PC-9 (cell line): ENCODE results near the gene TTBK2. TPM values are rescaled to one million over a fixed set of nuclear protein-coding genes. Genes with fewer than 3 reads are reported as not detected.
"Not testable (repeated sequence)": the region's sequence is repeated elsewhere in the genome, so short reads cannot be mapped to it uniquely, and the experiment has no call there.

Source experiments
- BruUV-seq: library from RNA; stranded (reverse); fragments of 400-500 nt; replicated peaks from 2 replicates; lab custom pipeline; 2021; lab: Mats Ljungman, UMichigan
- CTCF ChIA-PET: fragments of 300-600 bp; sonication (Branson Sonifier 250); formaldehyde crosslinking; loops from one replicate; lab custom pipeline; 2022; ENCODE audit warnings: antibody characterized with exemption; lab: Charles Lee
- POLR2A ChIA-PET: fragments of 300-600 bp; sonication (Branson Sonifier 250); formaldehyde crosslinking; loops from one replicate; lab custom pipeline; 2022; ENCODE audit warnings: antibody characterized with exemption; ENCODE audit not compliant: unreplicated experiment; lab: Charles Lee
- DNase-seq, 2 experiments: peaks; one replicate each; pipeline versions ENCODE4 v3.0.0 to v3.0.0-alpha.2; 2015 to 2022; ENCODE audit warnings: mixed read lengths in 1 of 2
- H2AFZ ChIP-seq: fragments of 200-600 bp; sonication (generic); 2 replicates; pipeline ENCODE4 v1.8.1; 2017; ENCODE audit warnings: antibody characterized with exemption
- H3F3A ChIP-seq: fragments of 200-600 bp; sonication (generic); 2 replicates; pipeline ENCODE4 v1.8.1; 2017; ENCODE audit warnings: antibody characterized with exemption, mild to moderate bottlenecking, low read depth; ENCODE audit not compliant: insufficient read depth
- H3K27ac ChIP-seq: fragments of 200-600 bp; sonication (generic); 2 replicates; pipeline ENCODE4 v1.6.1; 2016; ENCODE audit warnings: mixed run types
- H3K27me3 ChIP-seq: fragments of 200-600 bp; sonication (generic); 2 replicates; pipeline ENCODE4 v1.6.1; 2016; ENCODE audit warnings: low read depth, mixed run types; ENCODE audit not compliant: insufficient read depth
- H3K36me3 ChIP-seq: fragments of 200-600 bp; sonication (generic); 2 replicates; pipeline ENCODE4 v1.6.1; 2016; ENCODE audit warnings: low read depth, mixed run types
- H3K4me1 ChIP-seq: fragments of 200-600 bp; sonication (generic); replicated peaks from 2 replicates; pipeline ENCODE4 v1.6.1; 2016; ENCODE audit warnings: mixed run types; ENCODE audit not compliant: insufficient read depth
- H3K4me2 ChIP-seq: fragments of 200-600 bp; sonication (generic); 2 replicates; pipeline ENCODE4 v1.6.1; 2017; ENCODE audit warnings: mixed run types
- H3K4me3 ChIP-seq: fragments of 200-600 bp; sonication (generic); 2 replicates; pipeline ENCODE4 v1.6.1; 2016; ENCODE audit warnings: mixed run types
- H3K79me2 ChIP-seq: fragments of 200-600 bp; sonication (generic); 2 replicates; pipeline ENCODE4 v1.6.1; 2017; ENCODE audit warnings: low read depth, mixed run types
- H3K9me2 ChIP-seq: fragments of 200-600 bp; sonication (generic); 2 replicates; pipeline ENCODE4 v1.8.1; 2017; ENCODE audit warnings: mild to moderate bottlenecking; ENCODE audit not compliant: insufficient read depth
- H3K9me3 ChIP-seq: fragments of 200-600 bp; sonication (generic); 2 replicates; pipeline ENCODE4 v1.8.1; 2016; ENCODE audit warnings: low read depth; ENCODE audit not compliant: insufficient read depth
- H4K20me1 ChIP-seq: fragments of 200-600 bp; sonication (generic); 2 replicates; pipeline ENCODE4 v1.8.1; 2017; ENCODE audit not compliant: insufficient read depth
- CTCF ChIP-seq: fragments of 200-600 bp; sonication (generic); conservative IDR thresholded peaks from 2 replicates; pipeline ENCODE4 v1.6.1; 2017; ENCODE audit warnings: mixed run types, antibody characterized with exemption, mild to moderate bottlenecking, moderate library complexity
- EZH2 ChIP-seq: fragments of 200-600 bp; sonication (generic); IDR thresholded peaks from 2 replicates; pipeline ENCODE4 v1.8.0; 2017; ENCODE audit warnings: antibody characterized with exemption, low read depth
- intact Hi-C: fragments of 100-400 bp; cut with micrococcal nuclease; formaldehyde crosslinking; loops from one replicate; pipeline ENCODE4 v1.10.0; 2022; ENCODE audit not compliant: unreplicated experiment
- total RNA-seq: library from RNA; stranded (reverse); gene quantifications from 2 replicates; pipeline ENCODE4 v1.2.3, GENCODE V29; 2021

The TTBK2 gene
- total RNA-seq, 1 experiment from 2014 or later, result 22.6 TPM

- Histone ChIP-seq H4K20me1 (no peaks in the 10 kb centered on the region), H3K4me2 (no peak overlapping the region), H3K27me3 (no peaks in the 10 kb centered on the region), H3K79me2 (no peaks in the 10 kb centered on the region), H3K9me3 (no peaks in the 10 kb centered on the region), H3K27ac (no peak overlapping the region), H3K36me3 (no peaks in the 10 kb centered on the region), H3K4me3 (no peak overlapping the region), H2AFZ (no peak overlapping the region), H3F3A (no peaks in the 10 kb centered on the region), H3K4me1 (no peaks in the 10 kb centered on the region), H3K9me2 (no peaks in the 10 kb centered on the region)
- no TSS peak for BruUV-seq
- intact Hi-C loops, result no loop called here
- ChIA-PET CTCF (no interaction called here), POLR2A (no interaction called here)
- TF ChIP-seq EZH2 (no peak), CTCF (no peak)
- no peak for DNase-seq
These were observed 145.2 kb downstream of the TTBK2 start for GRCh38 chr15:42775416-42775815.

GRCh38 chr15:42772901-42773300, 147.7 kb downstream of the TTBK2 start:
- DNase-seq, result no peak
- no peak overlapping the region for H2AFZ ChIP-seq
- ChIA-PET CTCF (no interaction called here), POLR2A (no interaction called here)
- H3K4me2 ChIP-seq, result no peak overlapping the region
- H3K27ac ChIP-seq, result no peak overlapping the region
- H3K36me3 ChIP-seq, result no peaks in the 10 kb centered on the region
- H3K27me3 ChIP-seq, result no peaks in the 10 kb centered on the region
- no TSS peak for BruUV-seq
- H4K20me1 ChIP-seq, result no peaks in the 10 kb centered on the region
- H3K9me2 ChIP-seq, result no peaks in the 10 kb centered on the region
- H3K79me2 ChIP-seq, result no peaks in the 10 kb centered on the region
- TF ChIP-seq CTCF, result no peak
- no peak for TF ChIP-seq EZH2
- H3K4me1 ChIP-seq, result no peaks in the 10 kb centered on the region
- H3K9me3 ChIP-seq, result no peaks in the 10 kb centered on the region
- no peaks in the 10 kb centered on the region for H3F3A ChIP-seq
- intact Hi-C loops, result no loop called here
- H3K4me3 ChIP-seq, result no peak overlapping the region

- ChIA-PET CTCF (no interaction called here), POLR2A (interaction anchor here (0.5 kb wide), 1 partner anchor 9 kb away, joined by 3 read pairs; no protein-coding TSS in a partner anchor)
- intact Hi-C loops, result no loop called here
- no peaks in the 10 kb centered on the region for H4K20me1 ChIP-seq
- H3K27ac ChIP-seq, result no peak overlapping the region
- H3K9me2 ChIP-seq, result no peaks in the 10 kb centered on the region
- no peaks in the 10 kb centered on the region for H3F3A ChIP-seq
- no peak for DNase-seq
- TF ChIP-seq EZH2 (no peak), CTCF (no peak)
- no peaks in the 10 kb centered on the region for H3K36me3 ChIP-seq
- H3K9me3 ChIP-seq, result no peaks in the 10 kb centered on the region
- H3K4me3 ChIP-seq, result no peak overlapping the region
- no peaks in the 10 kb centered on the region for H3K4me1 ChIP-seq
- no peak overlapping the region for H2AFZ ChIP-seq
- no peaks in the 10 kb centered on the region for H3K79me2 ChIP-seq
- no TSS peak for BruUV-seq
- no peak overlapping the region for H3K4me2 ChIP-seq
- no peaks in the 10 kb centered on the region for H3K27me3 ChIP-seq
These were observed 148.4 kb downstream of the TTBK2 start for GRCh38 chr15:42772144-42772543.

- H3K79me2 ChIP-seq, DNase-seq, CTCF ChIA-PET, H3K27me3 ChIP-seq, intact Hi-C loops, BruUV-seq, H3K27ac ChIP-seq, H3K36me3 ChIP-seq, H4K20me1 ChIP-seq, H3F3A ChIP-seq, H3K4me3 ChIP-seq, POLR2A ChIA-PET, H3K9me3 ChIP-seq, H3K9me2 ChIP-seq, H2AFZ ChIP-seq, H3K4me2 ChIP-seq, H3K4me1 ChIP-seq: not testable (repeated sequence)
These were observed 154.5 kb downstream of the TTBK2 start for GRCh38 chr15:42766109-42766508.

GRCh38 chr15:42764154-42764731, 156.3 kb downstream of the TTBK2 start:
- CTCF ChIA-PET, BruUV-seq: not testable (repeated sequence)
- peaks cover 13% of the 10 kb centered on the region; the same call in 1 of the 2 replicates for H3K9me3 ChIP-seq

More at GRCh38 chr15:42764154-42764731, 156.3 kb downstream of the TTBK2 start:
- H3K27me3 ChIP-seq, H3K4me1 ChIP-seq, H3K4me3 ChIP-seq, H2AFZ ChIP-seq, DNase-seq, POLR2A ChIA-PET, H3K4me2 ChIP-seq, H3K9me2 ChIP-seq, intact Hi-C loops, H3K79me2 ChIP-seq, H3K36me3 ChIP-seq, H3K27ac ChIP-seq, H4K20me1 ChIP-seq, H3F3A ChIP-seq: not testable (repeated sequence)
